ENCODE measurements around the gene SLC7A10. TPM values are rescaled to one million over a fixed set of nuclear protein-coding genes. Genes with fewer than 3 reads are reported as not detected.
"Not testable (repeated sequence)": the region's sequence is repeated elsewhere in the genome, so short reads cannot be mapped to it uniquely, and the experiment has no call there.

The SLC7A10 gene
- total RNA-seq, 1 experiment from 2014 or later, result not detected

GRCh38 chr19:33216198-33216830, 9.3 kb downstream of the SLC7A10 start:
- no peak for DNase-seq (ENCODE audit: low read depth)

- no peak for DNase-seq (ENCODE audit: low read depth)
Observed at GRCh38 chr19:33215438-33216197, 10.0 kb downstream of the SLC7A10 start.

- no peak for DNase-seq (ENCODE audit: low read depth)
Observed at GRCh38 chr19:33214596-33214995, 11.1 kb downstream of the SLC7A10 start.

GRCh38 chr19:33212436-33213172, 13.0 kb downstream of the SLC7A10 start:
- no peak for DNase-seq (ENCODE audit: low read depth)

GRCh38 chr19:33211794-33212435, 13.7 kb downstream of the SLC7A10 start:
- no peak for DNase-seq (ENCODE audit: low read depth)

GRCh38 chr19:33210266-33210940, 15.2 kb downstream of the SLC7A10 start:
- DNase-seq (ENCODE audit: low read depth), result no peak

- DNase-seq (ENCODE audit: low read depth), result not testable (repeated sequence)
Observed at GRCh38 chr19:33209850-33210230, 15.8 kb downstream of the SLC7A10 start.

- DNase-seq (ENCODE audit: low read depth), result no peak
Observed at GRCh38 chr19:33208904-33209849, 16.5 kb downstream of the SLC7A10 start.

GRCh38 chr19:33208371-33208895, 17.2 kb downstream of the SLC7A10 start:
- DNase-seq (ENCODE audit: low read depth), result no peak

- DNase-seq (ENCODE audit: low read depth), result no peak
Observed at GRCh38 chr19:33207903-33208302, 17.7 kb downstream of the SLC7A10 start.

GRCh38 chr19:33207040-33207620, 18.5 kb downstream of the SLC7A10 start:
- DNase-seq (ENCODE audit: low read depth), result no peak

- DNase-seq (ENCODE audit: low read depth), result no peak
Observed at GRCh38 chr19:33206261-33207039, 19.2 kb downstream of the SLC7A10 start.

GRCh38 chr19:33205531-33206260, 20.0 kb downstream of the SLC7A10 start:
- DNase-seq (ENCODE audit: low read depth), result no peak

- DNase-seq (ENCODE audit: low read depth), result no peak
Observed at GRCh38 chr19:33205110-33205509, 20.5 kb downstream of the SLC7A10 start.

- no peak for DNase-seq (ENCODE audit: low read depth)
Observed at GRCh38 chr19:33204136-33204973, 21.3 kb downstream of the SLC7A10 start.

- no peak for DNase-seq (ENCODE audit: low read depth)
Observed at GRCh38 chr19:33203529-33203928, 22.1 kb downstream of the SLC7A10 start.
